Fibroblast of villous mesenchyme (primary cell): ENCODE results near the gene ADSS1. TPM values are rescaled to one million over a fixed set of nuclear protein-coding genes. Genes with fewer than 3 reads are reported as not detected.
A peak's percentile ranks its signal among the peaks of the same experiment; 100 is the strongest.

ENCODE experiments used
- DNase-seq: peaks from one replicate; pipeline ENCODE4 v3.0.0-alpha.2; 2010; ENCODE audit warnings: low read depth
- H3K4me3 ChIP-seq: 2 replicates; pipeline ENCODE4 v1.5.1; 2011; ENCODE audit warnings: low read depth, mild to moderate bottlenecking, low read length
- total RNA-seq: library from RNA; depleted of rRNA; stranded (reverse); fragments of >200 nt; gene quantifications from 2 replicates; pipeline ENCODE4 v1.2.3, GENCODE V29; 2012
- TF ChIP-seq, protein P1 (sequence below): IDR thresholded peaks from 2 replicates; pipeline ENCODE4 v1.5.1; 2012; ENCODE audit warnings: low read depth, mild to moderate bottlenecking, low read length; ENCODE audit not compliant: insufficient read depth

Gene ADSS1
- total RNA-seq, 1 donor = 4.3 TPM

DNA sequence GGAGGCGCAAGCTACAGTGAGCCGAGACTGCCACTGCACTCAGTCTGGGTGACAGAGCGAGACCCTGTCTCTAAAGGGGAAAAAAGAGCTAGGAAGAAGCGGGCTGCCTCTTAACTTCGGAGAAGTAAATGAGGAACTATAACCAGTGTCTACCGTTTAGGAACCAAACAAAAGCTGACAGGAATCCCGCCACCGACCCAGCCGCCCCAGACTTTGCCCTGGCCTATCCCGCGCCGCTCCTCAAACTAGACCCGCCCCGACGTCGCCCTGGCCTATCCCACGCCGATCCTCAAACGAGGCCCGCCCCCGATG, 28.4 kb downstream of the ADSS1 start:
- no peak for DNase-seq
- TF ChIP-seq, protein P1, sequence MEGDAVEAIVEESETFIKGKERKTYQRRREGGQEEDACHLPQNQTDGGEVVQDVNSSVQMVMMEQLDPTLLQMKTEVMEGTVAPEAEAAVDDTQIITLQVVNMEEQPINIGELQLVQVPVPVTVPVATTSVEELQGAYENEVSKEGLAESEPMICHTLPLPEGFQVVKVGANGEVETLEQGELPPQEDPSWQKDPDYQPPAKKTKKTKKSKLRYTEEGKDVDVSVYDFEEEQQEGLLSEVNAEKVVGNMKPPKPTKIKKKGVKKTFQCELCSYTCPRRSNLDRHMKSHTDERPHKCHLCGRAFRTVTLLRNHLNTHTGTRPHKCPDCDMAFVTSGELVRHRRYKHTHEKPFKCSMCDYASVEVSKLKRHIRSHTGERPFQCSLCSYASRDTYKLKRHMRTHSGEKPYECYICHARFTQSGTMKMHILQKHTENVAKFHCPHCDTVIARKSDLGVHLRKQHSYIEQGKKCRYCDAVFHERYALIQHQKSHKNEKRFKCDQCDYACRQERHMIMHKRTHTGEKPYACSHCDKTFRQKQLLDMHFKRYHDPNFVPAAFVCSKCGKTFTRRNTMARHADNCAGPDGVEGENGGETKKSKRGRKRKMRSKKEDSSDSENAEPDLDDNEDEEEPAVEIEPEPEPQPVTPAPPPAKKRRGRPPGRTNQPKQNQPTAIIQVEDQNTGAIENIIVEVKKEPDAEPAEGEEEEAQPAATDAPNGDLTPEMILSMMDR = no peak
- H3K4me3 ChIP-seq = peak overlapping the region; percentile 63

DNA sequence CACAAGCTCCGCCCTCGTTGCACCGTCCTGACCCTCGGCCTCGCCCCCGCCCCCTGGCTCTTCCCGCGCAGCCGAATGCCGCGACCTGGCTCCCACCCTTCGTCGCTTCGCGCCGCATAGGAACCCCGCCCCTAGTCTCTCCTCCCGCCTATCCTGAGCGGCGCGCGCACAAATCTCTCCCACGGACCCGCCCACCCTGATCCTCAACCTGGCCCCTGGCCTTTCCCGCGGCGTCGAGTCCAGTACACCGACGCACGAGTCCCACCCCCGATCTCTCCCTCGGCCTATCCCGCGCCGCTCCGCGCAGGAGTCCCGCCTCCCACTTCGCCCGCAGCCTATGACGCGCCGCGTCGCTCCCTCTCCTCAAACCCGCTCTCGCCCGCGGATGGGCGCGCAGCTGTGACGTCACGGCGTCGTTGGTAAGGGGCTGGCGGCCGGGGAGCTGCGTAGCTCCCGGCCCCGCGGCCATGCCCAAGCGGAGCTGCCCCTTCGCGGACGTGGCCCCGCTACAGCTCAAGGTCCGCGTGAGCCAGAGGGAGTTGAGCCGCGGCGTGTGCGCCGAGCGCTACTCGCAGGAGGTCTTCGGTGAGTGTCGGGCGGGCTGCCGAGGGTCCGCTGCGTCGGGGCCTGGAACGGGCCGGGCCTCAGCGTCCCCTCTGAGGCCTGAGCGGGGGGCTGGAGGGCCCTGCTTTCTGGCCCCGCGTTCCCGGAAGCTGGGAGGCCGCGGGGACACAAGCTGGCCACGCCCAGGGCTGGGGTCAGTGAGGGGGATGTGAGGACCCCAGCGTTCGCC, 28.9 kb downstream of the ADSS1 start, which contains the start of gene SIVA1:
SIVA1 (plus strand) TSS at position 413 of the 793 bp plus-strand sequence; CDS start at position 468, 55 bp downstream.
- DNase-seq = peak; percentile 100
- TF ChIP-seq, protein P1 = no peak
- peak within 1 kb of the TSS; percentile 92 for H3K4me3 ChIP-seq

DNA sequence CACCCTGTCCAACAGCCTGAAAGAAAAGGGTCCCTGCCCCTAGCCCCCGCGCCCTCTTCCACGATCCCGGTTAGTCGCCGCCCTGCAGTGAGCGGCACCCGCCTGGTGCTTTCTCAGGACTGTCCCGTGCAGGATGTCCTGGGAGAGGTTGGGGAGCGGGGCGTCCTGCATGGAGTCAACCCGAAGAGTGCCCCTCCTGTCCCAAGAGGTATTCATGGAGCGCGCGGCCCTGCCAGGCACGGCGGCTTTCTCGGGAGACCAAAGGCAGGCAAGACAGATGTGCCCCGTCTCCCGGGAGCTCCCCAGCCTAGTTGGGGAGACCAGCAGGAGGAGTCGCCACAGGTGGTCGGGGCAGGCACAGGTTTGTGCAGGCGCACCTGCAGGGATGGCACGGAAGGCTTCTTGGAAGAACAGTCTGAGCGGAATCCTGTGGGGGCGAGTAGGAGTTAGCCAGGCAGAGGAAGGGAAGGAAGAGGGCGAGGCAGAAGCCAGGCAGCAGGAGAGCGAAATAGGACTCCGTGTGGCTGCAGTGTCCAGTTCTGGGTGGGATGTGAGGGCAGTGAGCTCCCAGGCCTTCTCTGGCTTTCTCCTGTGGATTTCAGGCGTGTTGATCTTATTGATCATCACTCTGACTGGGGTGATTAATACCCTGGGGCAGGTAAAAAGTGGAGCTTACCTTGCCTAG, 29.6 kb downstream of the ADSS1 start:
- H3K4me3 ChIP-seq = peak overlapping the region; percentile 92
- DNase-seq = no peak
- TF ChIP-seq, protein P1 = no peak

DNA sequence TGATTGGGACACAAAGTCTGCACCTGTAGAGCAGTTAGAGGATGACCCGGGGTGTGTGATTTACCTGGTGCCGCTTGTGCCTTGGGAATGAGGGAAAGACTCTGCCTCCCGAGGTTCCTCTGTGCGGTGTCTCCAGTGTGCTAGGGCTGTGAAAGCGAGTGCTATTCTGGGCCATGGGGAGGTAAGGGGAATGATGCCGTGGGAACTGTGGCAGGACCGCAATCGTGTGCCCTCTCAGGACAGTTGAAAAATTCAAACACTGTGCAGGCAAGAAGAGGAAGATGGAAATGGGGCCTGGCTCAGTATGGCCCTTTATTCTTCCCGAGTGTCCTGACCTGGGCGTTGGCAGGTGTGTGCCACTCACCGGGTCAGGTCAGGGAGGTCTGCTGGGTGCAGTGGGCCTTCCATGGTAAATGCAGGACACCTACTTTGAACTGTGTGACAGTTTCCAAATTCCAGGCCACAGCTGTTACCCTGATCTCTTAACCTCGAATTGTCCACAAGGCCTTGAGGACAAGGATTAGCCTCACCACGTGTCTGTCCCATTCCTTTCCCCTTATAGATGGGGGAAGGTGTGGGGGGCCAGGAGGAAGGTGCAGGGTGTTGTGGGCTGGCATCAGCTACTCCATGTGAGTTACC, 30.3 kb downstream of the ADSS1 start:
- peak overlapping the region; percentile 92 for H3K4me3 ChIP-seq
- DNase-seq = no peak
- TF ChIP-seq, protein P1 = no peak

DNA sequence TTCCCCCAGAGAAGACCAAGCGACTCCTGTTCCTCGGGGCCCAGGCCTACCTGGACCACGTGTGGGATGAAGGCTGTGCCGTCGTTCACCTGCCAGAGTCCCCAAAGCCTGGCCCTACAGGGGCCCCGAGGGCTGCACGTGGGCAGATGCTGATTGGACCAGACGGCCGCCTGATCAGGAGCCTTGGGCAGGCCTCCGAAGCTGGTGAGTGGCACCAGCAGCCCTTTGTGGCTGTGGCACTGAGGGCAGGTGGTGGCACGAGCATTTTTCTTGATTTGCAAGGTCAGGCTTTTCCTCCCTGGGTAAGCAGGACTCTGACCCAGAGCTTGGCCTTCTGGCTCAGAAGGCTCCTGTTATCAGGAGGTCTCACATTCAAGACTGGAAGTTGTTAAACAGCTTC, 31.6 kb downstream of the ADSS1 start:
- H3K4me3 ChIP-seq = no peak overlapping the region
- DNase-seq = no peak
- TF ChIP-seq, protein P1 = no peak

DNA sequence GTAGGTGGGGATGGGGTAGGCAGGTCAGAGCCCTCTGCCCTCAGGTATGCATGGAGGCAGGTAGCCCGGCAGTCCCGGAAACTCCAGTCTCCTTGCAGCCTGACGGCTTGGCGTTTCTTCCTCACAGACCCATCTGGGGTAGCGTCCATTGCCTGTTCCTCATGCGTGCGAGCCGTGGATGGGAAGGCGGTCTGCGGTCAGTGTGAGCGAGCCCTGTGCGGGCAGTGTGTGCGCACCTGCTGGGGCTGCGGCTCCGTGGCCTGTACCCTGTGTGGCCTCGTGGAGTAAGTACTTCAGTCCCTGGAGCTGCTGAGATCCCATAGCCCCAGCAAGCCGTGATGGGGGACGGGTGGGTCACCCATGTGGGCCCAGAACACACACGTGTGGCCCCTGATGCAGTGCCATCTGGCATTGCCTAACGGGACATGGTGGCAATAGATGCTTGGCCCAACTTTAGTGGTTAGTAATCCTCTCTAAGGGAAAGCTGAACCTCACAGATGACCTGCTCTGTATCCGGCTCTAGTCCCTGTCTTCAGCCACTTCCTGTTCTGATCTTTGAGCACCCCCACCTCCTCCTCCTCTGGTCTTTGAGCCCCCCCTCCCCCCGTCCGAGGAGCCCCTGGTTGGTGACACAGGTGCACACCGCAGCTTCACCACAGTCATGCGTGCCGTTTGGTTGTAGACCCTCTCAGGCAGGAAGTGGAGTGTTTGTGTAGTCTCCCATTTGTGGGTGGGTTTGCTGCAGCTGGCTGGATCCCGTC, 32.6 kb downstream of the ADSS1 start:
- no peak for DNase-seq
- TF ChIP-seq, protein P1 = no peak
- no peak overlapping the region for H3K4me3 ChIP-seq
